GM19395 (cell line): Measurements from ENCODE around the gene MAP7D3.
"Not testable (repeated sequence)": the region's sequence is repeated elsewhere in the genome, so short reads cannot be mapped to it uniquely, and the experiment has no call there.

Experiments
- ATAC-seq: cut with Tn5 transposase; IDR thresholded peaks from one replicate; pipeline ENCODE4 v1.9.1; 2021; ENCODE audit warnings: mild to moderate bottlenecking, moderate library complexity; ENCODE audit not compliant: unreplicated experiment

MAP7D3 gene

GRCh38 chrX:136183917-136184316, 67.3 kb downstream of the MAP7D3 start:
- ATAC-seq = no peak

- ATAC-seq = no peak
These were observed 68.0 kb downstream of the MAP7D3 start for GRCh38 chrX:136183172-136183571.

GRCh38 chrX:136182414-136182813, 68.8 kb downstream of the MAP7D3 start:
- no peak for ATAC-seq

GRCh38 chrX:136179133-136179532, 72.1 kb downstream of the MAP7D3 start:
- ATAC-seq = no peak

- ATAC-seq = no peak
These were observed 74.8 kb downstream of the MAP7D3 start for GRCh38 chrX:136176399-136176825.

GRCh38 chrX:136171420-136171819, 79.8 kb downstream of the MAP7D3 start:
- ATAC-seq = no peak

- ATAC-seq = no peak
These were observed 80.9 kb downstream of the MAP7D3 start for GRCh38 chrX:136170139-136170800.

- ATAC-seq = no peak
These were observed 82.1 kb downstream of the MAP7D3 start for GRCh38 chrX:136168929-136169735.

- not testable (repeated sequence) for ATAC-seq
These were observed 83.2 kb downstream of the MAP7D3 start for GRCh38 chrX:136167989-136168388.

GRCh38 chrX:136166221-136166855, 84.9 kb downstream of the MAP7D3 start:
- ATAC-seq = no peak

- ATAC-seq = no peak
These were observed 85.8 kb downstream of the MAP7D3 start for GRCh38 chrX:136165406-136165805.

- no peak for ATAC-seq
These were observed 87.5 kb downstream of the MAP7D3 start for GRCh38 chrX:136163689-136164088.
